NCI-H524 (cell line): ENCODE measurements around the gene MFN2.

ENCODE experiments used
- DNase-seq, 2 experiments: peaks; one replicate each; lab custom pipeline; 2025; lab: John Stamatoyannopoulos, UW

Gene MFN2

DNA sequence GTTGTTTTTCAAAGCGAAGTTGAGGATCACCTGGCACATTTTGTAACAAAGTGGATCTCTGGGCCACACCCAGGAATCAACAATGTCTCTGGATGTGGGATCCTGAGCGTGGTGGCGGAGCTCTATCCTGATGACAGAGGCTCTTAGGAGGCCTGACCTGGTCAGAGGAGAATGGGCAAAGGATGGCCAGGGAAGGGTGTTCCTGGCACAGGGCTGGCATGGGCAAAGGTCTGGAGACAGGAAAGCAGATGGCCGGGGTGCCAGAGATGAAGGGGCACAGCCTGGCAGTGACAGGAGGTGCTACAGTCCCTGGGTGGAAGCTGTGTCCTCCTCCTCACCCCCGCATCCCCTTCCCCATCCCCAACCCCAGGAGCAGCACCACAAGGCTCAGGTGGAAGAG, 20.0 kb upstream of the MFN2 start:
- DNase-seq = no peak

DNA sequence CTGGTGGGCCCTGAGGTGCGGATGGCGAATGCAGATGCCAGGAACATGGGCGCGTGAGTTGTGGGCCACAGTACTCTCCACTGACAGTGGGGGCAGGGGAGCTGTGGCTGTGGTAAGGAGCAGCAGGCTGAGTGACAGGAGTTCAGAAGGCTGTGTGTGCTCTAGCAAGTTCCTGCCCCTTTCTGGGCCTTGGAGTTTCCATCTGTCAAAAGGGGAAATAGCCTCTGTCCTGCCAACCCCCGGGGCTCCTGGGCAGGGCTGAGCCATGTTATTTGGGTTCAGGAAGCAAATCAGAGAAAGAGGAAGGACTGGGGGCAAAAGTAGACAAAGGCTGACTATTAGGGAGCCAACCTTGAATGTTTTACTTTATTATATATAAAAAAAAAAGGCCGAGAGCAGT, 19.5 kb upstream of the MFN2 start:
- no peak for DNase-seq

DNA sequence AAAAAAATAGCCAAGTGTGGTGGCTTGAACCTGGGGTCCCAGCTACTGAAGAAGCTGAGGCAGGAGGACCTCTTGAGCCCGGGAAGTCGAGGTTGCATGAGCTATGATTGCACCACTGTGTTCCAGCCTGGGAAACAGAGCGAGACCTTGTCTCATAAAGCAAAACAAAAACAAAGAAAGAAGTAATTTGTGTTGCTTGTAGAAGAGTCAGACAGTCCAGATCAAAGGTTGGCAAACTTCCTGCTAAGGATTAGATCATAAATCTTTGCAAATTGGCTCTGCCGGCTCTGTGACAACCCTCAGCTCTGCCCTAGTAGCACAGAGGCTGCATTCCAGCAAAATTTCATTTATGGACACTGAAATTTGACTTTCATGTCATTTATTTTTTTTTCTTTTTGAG, 19.0 kb upstream of the MFN2 start:
- no peak for DNase-seq

DNA sequence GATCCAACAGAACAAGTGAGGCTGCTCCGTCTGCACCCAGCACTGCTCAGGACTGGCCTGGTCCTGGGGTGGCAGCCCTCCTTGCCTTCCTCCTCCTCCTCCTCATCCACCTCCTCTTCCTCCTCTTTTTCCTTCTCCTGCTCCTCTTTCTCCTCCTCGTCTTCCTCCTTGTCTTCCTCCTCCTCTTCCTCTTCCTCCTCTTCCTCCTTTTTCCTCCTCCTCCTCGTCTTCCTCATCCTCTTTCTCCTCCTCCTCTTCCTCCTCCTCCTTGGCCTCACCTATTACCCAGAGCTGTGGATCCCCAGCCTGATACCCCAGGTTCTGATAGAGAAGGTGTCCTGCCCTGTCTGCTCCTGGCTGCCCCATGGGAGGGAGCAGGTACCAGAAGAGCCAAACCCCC, 16.6 kb upstream of the MFN2 start:
- DNase-seq = no peak

DNA sequence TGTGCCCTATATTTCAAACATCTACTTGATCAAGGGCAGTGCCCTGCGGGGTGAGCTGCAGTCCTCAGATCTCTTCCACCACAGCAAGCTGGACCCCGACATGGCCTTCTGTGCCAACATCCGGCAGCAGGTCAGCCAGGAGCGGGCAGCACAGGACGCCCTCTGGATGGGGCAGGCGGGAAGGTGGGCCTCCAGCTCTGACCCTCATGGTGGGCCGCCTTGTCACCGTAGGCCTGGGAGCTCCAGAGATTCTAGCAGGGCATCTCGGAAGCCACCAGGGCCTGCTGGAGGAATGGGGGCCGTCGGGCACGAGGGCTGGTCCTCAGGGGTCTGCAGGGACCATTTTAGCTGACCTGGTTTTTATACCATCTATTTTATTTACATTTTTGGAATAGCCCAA, 15.6 kb upstream of the MFN2 start:
- DNase-seq = no peak

DNA sequence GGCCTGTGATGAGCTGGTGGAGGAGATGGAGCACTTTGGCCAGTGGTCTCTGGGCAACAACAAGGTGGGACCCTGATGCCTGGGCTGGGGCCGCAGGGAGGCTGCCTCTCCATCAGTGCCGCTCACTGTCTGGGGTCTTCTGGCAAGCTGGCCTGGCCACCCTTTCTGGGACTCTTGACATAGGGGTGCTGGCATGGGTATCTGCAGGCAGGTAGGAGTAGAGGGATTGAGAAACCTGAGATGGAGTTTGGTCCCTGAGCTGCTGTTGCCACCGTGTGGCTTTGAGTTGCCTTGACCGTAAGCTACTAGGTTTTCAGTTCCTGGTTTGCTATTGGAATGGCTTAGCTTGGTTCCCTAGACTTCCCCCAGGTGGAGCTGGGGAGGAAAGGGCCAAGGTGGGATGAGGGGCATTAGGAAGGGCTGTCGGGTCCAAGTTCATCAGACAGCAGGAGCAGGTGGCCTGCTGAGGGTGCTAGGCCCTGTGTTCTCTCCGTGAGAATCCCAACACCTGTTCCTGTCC, 13.2 kb upstream of the MFN2 start:
- peak; percentile 74 to 93 for DNase-seq

DNA sequence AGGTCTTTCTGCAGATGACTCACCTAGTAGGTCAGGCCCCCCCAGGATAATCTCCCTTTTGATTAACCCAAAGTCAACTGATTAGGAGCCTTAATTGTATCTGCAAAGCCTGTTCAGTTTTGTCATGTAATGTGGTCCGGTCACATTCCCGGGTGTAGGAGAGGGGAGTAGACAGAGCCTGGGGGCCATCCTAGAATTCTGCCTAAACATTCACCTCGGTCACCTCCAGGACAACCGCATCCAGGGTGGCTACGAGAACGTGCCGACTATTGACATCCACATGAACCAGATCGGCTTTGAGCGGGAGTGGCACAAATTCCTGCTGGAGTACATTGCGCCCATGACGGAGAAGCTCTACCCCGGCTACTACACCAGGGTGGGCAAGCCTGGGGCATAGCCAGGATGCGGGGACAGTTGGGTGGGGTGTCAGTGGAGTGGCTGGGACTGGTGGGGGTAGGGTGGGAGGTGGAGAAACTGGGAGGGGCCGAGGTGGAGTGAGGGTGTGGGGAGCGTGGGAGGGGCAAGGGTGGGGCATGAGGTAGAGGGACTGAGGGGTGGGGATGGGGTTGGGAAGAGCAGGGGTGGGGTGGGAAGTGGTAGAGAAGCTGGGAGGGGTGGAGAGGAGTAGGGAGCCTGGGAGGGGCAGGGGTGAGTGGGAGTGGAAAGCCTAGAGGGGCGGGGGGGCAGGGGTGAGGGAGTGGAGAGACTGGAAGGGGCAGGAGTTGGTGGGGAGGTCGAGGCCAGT, 9.6 kb upstream of the MFN2 start:
- DNase-seq = no peak

DNA sequence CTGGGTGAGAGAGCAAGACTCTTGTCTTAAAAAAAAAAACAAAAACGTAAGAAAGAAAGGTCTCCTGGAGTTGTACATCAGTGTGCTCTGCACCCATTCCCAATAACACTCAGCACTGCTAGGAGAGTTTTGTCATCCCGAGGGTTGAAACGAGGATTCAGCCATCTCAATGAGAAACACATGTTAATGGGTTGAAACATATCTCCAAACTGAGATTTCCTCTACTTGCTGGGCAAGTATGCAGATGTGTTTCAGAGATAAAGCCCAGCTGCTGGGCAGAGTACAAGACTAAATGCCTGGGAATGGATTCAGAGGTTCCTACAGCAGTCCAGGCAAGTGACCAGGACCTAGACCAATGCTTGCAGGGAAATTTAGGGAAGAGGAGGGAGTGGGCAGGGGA, 2.6 kb upstream of the MFN2 start:
- no peak for DNase-seq

DNA sequence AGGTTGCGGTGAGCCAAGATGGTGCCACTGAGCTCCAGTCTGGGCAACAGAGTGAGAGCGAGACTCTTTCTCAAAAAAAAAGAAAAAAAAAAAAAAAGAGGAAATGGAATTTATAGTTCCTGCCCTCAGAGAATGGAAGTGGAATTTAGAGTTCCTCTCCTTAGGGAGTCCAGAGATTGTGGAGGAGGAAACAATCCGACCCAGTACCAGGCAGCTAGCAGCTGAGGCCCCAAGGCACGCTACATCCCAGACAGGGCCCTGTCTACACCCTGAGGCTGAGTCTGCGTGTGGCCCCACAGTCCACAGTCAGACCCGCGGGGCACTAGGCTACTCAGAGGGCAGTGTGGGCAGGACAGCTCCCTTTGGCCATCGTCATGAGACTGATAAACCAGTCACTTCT, 1.9 kb upstream of the MFN2 start:
- DNase-seq = no peak

DNA sequence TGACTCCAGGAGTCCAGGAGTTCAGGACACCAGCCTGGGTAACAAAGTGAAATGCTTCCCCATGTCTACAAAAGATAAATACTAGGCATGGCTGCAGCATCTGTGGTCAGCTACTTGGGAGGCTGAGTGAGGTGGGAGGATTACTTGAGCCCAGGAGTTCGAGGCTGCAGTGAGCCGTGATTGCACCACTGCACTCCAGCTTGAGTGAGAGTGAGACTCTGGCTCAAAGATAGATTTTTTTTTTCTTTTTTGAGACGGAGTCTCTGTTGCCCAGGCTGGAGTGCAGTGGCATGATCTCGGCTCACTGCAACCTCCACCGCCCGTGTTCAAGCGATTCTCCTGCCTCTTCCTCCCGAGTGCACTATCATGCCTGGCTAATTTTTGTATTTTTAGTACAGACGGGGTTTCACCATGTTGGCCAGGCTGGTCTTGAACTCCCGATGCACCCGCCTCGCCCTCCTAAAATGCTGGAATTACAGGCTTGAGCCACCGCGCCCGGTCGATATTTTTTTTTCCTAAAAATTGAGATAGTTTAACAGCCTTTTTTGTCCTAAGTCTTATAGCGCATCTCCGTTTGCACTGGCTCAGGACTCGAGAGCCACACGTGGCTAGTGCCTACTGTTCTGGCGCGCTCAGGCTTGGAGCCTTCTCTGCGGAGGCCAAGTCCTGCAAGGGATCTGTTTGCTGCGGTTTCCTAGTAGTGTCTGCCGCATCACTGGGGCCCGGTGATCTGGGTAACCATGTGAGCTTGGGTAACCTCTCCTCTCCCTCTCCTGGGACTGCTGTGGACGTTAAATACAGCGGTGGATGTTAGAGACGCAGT, 1.0 kb upstream of the MFN2 start:
- no peak for DNase-seq

DNA sequence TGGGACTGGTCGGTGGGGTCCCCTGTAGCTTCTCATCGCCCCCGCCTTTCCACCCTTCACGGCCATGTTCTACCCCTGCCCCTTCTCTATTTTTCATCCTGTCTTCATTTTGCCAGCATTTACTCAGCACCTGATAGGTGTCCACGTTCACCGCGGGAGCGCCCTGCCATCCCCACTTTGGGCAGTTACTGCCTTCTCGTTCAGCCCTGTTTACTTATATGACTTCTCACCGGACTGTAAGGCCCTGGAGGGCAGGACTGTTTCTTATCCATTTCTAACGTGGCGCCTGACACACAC, 380 bp downstream of the MFN2 start:
- no peak for DNase-seq

DNA sequence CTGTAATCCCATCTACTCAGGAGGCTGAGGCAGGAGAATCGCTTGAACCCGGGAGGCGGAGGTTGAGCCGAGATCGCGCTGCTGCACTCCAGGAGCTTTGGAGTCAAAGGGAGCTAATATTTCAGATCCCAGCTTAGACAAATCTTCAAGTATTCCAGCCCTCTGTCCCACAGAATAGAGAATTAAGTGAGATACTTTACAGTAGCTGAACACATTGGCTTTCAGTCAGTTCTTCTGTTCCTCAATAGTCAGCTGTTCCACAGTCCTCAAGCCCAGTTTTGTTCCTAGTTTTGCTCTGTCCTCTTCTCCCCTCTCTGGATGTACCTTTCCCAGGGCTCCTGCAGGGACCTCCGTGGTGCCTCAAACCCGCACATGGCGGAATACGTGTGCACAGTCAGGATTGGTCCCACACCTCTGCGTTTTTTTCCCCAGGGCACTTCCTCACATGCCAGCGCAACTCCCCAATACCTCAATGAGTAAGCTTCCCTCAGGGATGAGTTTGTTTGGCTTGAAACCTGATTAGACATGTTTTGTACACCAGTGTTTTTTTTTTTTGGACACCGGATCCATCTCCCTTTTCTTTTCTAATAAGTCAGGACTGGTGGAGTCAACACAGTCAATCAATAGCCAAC, 1.2 kb downstream of the MFN2 start:
- DNase-seq = no peak

DNA sequence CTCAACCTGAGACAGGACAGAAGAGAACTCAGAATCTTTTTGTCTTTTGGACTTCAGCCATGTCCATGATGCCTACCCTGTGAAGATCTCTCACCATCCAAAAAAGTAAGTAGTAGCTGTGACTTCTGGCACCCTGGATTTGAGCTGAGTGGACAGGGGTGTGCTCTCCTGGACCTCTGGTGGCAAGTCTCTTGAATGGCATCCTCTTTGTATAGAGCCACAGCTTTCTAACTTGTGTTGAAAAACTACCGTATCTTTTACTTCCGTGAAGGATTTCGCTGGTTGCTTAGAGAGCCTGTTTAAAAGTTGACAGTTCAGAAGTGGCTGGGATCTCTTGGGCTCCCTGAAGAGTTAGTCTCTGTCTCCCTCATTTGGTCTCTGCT, 1.8 kb downstream of the MFN2 start:
- DNase-seq = no peak

DNA sequence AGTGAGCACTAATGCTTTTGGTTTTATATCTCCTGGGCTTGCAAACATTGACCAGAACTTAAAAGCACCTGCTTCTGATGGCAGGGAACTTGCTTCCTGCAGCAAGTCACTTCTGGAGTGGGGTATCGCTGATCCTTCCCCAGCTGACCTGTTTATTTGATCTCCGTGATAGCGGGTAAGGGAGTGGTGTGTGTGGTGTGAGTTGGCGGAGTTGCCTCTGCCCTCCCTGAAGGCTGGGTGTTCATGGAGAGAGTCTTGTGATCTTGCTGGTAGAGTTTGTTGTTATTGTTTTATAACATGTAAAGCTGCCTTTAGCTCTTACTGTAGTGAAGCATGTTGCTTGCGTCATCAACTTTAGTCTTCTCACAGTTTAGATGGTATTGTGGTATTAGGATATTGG, 3.9 kb downstream of the MFN2 start:
- no peak for DNase-seq

DNA sequence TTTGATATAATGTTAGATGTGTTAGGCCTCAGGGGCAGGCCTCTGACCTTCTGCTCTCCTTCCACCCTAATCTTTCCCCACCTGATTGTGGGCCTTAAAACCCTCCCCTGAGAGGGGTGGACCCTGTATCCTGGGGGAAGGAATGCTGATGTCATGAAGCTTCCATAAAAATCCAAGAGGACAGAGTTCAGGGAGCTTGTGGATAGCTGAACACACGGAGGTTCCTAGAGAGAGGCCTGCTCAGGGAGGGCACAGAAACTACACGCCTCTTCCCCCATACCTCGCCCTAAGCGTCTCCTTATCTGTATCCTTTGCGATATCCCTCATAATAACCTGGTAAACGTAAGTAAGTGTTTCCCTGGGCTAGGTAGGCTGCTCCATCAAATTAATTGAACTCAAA, 4.3 kb downstream of the MFN2 start:
- DNase-seq = no peak

DNA sequence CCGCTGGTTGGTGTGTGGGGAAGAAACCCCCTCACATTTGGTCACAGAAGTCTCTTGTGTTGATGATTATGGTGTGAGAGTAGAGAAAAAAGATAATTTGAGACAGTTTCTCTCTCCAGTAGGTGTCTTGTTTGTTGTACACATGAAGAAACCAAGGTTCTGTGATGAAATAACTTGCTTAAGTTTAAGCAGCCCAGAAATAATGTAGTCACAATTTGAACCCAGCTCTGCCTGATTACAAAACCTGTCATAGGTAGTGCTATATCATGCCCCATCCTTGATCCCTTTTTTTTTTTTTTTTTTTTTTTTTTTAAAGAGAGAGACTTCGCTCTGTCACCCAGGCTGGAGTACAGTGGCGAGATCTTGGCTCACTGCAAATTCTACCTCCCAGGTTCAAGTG, 4.9 kb downstream of the MFN2 start:
- no peak for DNase-seq

DNA sequence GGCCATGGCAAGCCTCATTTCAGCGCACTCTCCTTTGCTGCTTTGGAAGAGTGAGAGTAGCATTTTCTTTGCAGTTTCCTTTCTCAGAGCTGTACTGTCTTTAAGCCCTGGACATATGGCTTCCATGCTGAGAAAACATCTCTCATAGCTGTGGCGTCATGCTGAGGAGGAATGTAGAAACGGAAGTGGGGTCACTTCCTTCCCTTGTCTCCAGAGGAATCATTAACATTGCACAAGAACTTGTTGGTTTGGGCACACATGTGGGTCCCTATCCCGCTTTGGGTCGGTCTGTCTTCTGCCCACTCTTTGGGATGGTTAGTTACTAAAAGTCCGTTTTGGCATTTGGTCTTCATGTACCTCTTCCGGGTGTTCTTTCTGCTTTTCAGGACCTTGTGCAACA, 5.6 kb downstream of the MFN2 start:
- no peak for DNase-seq

DNA sequence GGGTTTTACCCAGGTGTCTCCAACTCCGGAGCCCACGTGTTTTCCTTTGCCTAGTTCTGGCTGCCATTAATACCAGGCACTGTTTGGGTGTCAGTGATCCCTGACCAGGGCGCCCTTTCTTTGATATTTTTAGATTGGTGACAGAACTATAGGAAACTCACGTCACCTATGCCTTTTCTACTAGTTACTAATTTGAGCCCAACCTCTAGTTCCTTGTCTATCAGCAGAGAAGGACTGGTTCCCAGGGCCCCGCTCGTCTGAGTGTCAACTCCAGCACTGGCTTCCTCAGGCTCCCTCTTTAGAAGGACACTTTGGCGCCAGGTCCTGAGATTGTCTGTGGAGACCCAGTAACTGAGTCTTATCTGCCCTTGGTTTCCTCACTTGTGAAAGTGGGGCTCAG, 9.4 kb downstream of the MFN2 start:
- no peak for DNase-seq

DNA sequence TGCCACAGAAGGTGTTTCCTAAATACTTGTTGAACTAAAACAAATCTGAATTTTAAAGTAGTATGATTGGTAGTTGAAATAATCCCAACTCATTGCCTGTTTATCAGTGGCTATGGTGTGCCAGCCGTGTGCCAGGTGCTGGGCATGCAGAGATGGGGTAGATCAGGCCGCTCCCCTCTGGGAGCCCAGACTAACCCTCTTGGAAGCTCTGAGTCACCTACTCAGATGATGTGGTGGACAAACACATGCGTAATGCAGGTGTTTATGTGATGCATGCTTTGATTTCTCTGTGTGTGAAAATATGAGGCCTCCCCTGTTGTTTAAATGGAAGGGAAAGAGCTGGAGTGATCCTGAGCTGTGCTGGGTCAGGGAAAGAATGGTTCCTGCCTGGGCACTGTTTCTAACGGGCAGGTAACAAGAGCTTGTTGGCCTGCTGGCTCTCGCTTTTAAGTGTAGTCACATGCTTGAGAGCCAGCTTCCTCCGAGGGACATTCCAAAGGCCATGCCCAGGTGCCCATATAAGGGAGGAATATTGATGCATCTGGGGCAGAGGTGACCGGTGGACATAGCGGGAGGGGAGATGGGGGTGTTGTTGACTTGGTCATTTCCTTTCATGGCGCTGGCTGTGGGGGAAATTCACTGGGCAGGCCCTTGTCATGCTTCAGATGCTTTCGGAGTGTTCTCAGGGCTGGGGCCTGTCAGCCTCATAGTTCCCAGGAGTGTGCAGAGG, 10.2 kb downstream of the MFN2 start:
- DNase-seq = no peak

DNA sequence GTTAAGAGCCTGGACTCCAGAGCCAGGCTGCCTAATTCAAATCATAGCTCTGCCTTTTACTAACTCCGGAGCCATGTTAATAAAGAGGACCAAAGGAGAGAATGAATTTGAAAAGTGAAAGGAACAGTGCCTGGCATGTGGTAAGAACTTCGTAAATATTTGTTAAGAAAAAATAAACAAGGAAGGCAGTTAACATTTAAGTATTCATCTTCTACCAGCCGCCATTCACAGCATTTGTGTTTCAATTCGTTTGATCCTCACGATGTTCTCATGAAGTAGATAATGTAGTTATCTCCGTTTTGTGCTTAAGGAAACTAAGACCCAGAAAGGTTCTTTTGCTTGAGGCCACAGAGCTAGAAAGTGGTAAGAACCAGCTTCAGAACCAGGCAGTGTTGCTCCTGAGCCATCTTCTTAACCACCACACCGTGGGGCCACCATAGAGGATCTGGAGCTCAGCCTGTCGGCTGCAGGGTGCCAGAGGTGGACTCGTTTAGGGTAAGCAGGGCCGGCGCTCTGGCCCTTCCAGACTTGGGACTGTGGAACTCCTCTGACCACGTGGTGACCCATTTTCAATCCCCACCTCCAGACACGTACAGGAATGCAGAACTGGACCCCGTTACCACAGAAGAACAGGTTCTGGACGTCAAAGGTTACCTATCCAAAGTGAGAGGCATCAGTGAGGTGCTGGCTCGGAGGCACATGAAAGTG, 11.9 kb downstream of the MFN2 start:
- no peak for DNase-seq

DNA sequence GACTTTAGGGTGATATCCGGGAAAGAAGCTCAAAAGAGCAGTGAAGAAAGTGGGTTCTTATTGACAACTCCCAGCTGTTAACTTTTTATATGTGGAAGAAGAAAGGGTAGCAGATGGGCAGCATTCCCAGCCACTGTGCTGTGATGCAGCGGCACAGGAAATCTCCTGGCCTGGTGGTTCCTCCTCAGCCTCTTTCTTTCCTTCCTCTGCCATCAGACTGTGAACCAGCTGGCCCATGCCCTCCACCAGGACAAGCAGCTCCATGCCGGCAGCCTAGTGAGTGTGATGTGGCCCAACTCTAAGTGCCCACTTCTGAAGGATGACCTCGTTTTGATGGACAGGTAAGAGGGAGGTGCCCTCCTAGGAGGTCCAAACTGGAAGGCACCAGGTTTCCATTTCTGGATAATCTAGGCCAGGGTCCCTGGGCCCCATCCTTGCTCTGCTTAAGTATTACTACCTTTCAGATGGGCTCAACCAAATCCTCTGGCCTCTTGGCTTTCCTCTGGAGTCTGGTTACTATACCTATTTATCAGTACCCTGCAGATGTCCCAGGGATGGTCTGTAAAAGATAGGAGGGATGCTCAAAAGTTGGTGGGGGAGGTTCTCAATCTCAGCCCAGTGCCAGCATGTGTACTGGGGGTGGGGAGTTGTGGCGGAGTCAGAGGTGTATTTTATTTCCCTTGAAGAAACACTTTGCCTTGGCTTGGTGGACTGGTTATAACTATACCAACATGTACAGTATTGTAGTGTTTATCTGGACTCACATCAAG, 17.0 kb downstream of the MFN2 start:
- DNase-seq = no peak
